Osteoblast (primary cell): Measurements from ENCODE around the gene GPBP1L1. TPM values are rescaled to one million over a fixed set of nuclear protein-coding genes. Genes with fewer than 3 reads are reported as not detected.

Experiments used
- DNase-seq: peaks from one replicate; pipeline ENCODE4 v3.0.0; 2011; ENCODE audit warnings: low spot score, mixed read lengths; ENCODE audit not compliant: insufficient read length; ENCODE audit errors: missing footprints
- H2AFZ ChIP-seq: 2 replicates; pipeline ENCODE4 v1.6.0; 2011; ENCODE audit warnings: mild to moderate bottlenecking, low read length
- H3K27ac ChIP-seq: 2 replicates; pipeline ENCODE4 v1.5.1; 2011; ENCODE audit warnings: mild to moderate bottlenecking, low read depth, low read length, moderate library complexity
- H3K27me3 ChIP-seq: 2 replicates; pipeline ENCODE4 v1.6.0; 2012; ENCODE audit warnings: mild to moderate bottlenecking, control low read depth, inconsistent platforms, low read length, moderate library complexity; ENCODE audit not compliant: insufficient read depth
- H3K36me3 ChIP-seq: 2 replicates; pipeline ENCODE4 v1.5.1; 2011; ENCODE audit warnings: mild to moderate bottlenecking, low read length, control low read depth, moderate library complexity; ENCODE audit not compliant: insufficient read depth
- H3K4me1 ChIP-seq: 2 replicates; pipeline ENCODE4 v1.5.1; 2011; ENCODE audit warnings: mild to moderate bottlenecking, low read length, control low read depth, moderate library complexity; ENCODE audit not compliant: insufficient read depth
- H3K4me2 ChIP-seq: 2 replicates; pipeline ENCODE4 v1.6.0; 2011; ENCODE audit warnings: mild to moderate bottlenecking, low read length; ENCODE audit not compliant: insufficient read depth
- H3K4me3 ChIP-seq: fragments of 200-600 bp; sonication (generic); 3 replicates; pipeline ENCODE4 v1.5.1; 2012; ENCODE audit warnings: mild to moderate bottlenecking, low read length, inconsistent platforms; ENCODE audit not compliant: insufficient read depth
- H3K79me2 ChIP-seq: 2 replicates; pipeline ENCODE4 v1.6.0; 2012; ENCODE audit warnings: mild to moderate bottlenecking, low read length, control low read depth, inconsistent platforms; ENCODE audit not compliant: insufficient read depth
- H3K9me3 ChIP-seq: 2 replicates; pipeline ENCODE4 v1.5.1; 2011; ENCODE audit warnings: low read depth, low read length, control low read depth
- H4K20me1 ChIP-seq: 2 replicates; pipeline ENCODE4 v1.6.0; 2012; ENCODE audit warnings: mild to moderate bottlenecking, low read length, control low read depth; ENCODE audit not compliant: insufficient read depth
- CTCF ChIP-seq: IDR thresholded peaks from 2 replicates; pipeline ENCODE4 v1.5.1; 2011; ENCODE audit warnings: mild to moderate bottlenecking, low read depth, low read length, moderate library complexity; ENCODE audit errors: extremely low read depth
- total RNA-seq: library from RNA; depleted of rRNA; stranded (reverse); fragments of >200 nt; gene quantifications from 2 replicates; pipeline ENCODE4 v1.2.3, GENCODE V29; 2012

GPBP1L1 gene
- total RNA-seq, 1 donor: 97.4 TPM

GRCh38 chr1:45635211-45635610 is 51.1 kb downstream of the GPBP1L1 start:
- no peak for TF ChIP-seq CTCF
- H3K36me3 ChIP-seq: peaks cover 89% of the 10 kb centered on the region
- no peak overlapping the region for H3K4me2 ChIP-seq
- H4K20me1 ChIP-seq: no peaks in the 10 kb centered on the region
- no peak overlapping the region for H2AFZ ChIP-seq
- H3K4me3 ChIP-seq: no peak overlapping the region
- no peak overlapping the region for H3K27ac ChIP-seq
- no peaks in the 10 kb centered on the region for H3K27me3 ChIP-seq
- no peaks in the 10 kb centered on the region for H3K79me2 ChIP-seq
- no peaks in the 10 kb centered on the region for H3K4me1 ChIP-seq
- H3K9me3 ChIP-seq: no peaks in the 10 kb centered on the region
- DNase-seq: no peak

GRCh38 chr1:45630429-45630828 is 55.9 kb downstream of the GPBP1L1 start:
- no peak overlapping the region for H3K4me2 ChIP-seq
- H3K79me2 ChIP-seq: no peaks in the 10 kb centered on the region
- no peaks in the 10 kb centered on the region for H3K9me3 ChIP-seq
- H3K4me3 ChIP-seq: no peak overlapping the region
- no peaks in the 10 kb centered on the region for H4K20me1 ChIP-seq
- H3K27me3 ChIP-seq: no peaks in the 10 kb centered on the region
- H3K27ac ChIP-seq: no peak overlapping the region
- no peaks in the 10 kb centered on the region for H3K4me1 ChIP-seq
- H3K36me3 ChIP-seq: peaks cover 87% of the 10 kb centered on the region
- no peak overlapping the region for H2AFZ ChIP-seq
- DNase-seq: no peak
- no peak for TF ChIP-seq CTCF

GRCh38 chr1:45629035-45629434 is 57.3 kb downstream of the GPBP1L1 start:
- Histone ChIP-seq H3K27ac (no peak overlapping the region), H3K4me1 (no peaks in the 10 kb centered on the region), H3K27me3 (no peaks in the 10 kb centered on the region), H2AFZ (no peak overlapping the region), H4K20me1 (peaks cover 2% of the 10 kb centered on the region), H3K79me2 (no peaks in the 10 kb centered on the region), H3K4me3 (no peak overlapping the region), H3K36me3 (peaks cover 77% of the 10 kb centered on the region), H3K4me2 (no peak overlapping the region), H3K9me3 (no peaks in the 10 kb centered on the region)
- no peak for DNase-seq
- no peak for TF ChIP-seq CTCF

- Histone ChIP-seq H3K4me2 (peak within 1 kb of the TSS; percentile 23), H3K9me3 (no peaks in the 10 kb centered on the region), H3K4me1 (no peaks in the 10 kb centered on the region), H3K79me2 (no peaks in the 10 kb centered on the region), H3K27me3 (no peaks in the 10 kb centered on the region), H3K36me3 (peaks cover 33% of the 10 kb centered on the region), H4K20me1 (peaks cover 2% of the 10 kb centered on the region), H2AFZ (no peak within 1 kb of the TSS), H3K27ac (no peak within 1 kb of the TSS), H3K4me3 (no peak within 1 kb of the TSS)
- peak; percentile 80 for DNase-seq
- no peak for TF ChIP-seq CTCF
Observed at GRCh38 chr1:45623972-45624371, 62.4 kb downstream of the GPBP1L1 start, which contains the start of gene CCDC17. CCDC17 (minus strand) TSS chr1:45624054; CDS start chr1:45623909, 145 bp downstream.
